Epithelial cell of proximal tubule (primary cell): ENCODE results near the gene CCDC187. TPM values are rescaled to one million over a fixed set of nuclear protein-coding genes. Genes with fewer than 3 reads are reported as not detected.

ENCODE experiments used
- DNase-seq: peaks from one replicate; pipeline ENCODE4 v3.0.0-alpha.2; 2011; ENCODE audit warnings: low read depth
- H3K4me3 ChIP-seq: 2 replicates; pipeline ENCODE4 v1.5.1; 2011; ENCODE audit warnings: low read depth, mild to moderate bottlenecking, low read length
- total RNA-seq: library from RNA; depleted of rRNA; stranded (reverse); fragments of >200 nt; gene quantifications from 2 replicates; pipeline ENCODE4 v1.2.3, GENCODE V29; 2015
- TF ChIP-seq, protein P1 (sequence below): conservative IDR thresholded peaks from 2 replicates; pipeline ENCODE4 v1.5.1; 2012; ENCODE audit warnings: low read depth, mild to moderate bottlenecking, low read length

Gene CCDC187
- total RNA-seq, 1 donor from 2014 or later, result 0.75 TPM

DNA sequence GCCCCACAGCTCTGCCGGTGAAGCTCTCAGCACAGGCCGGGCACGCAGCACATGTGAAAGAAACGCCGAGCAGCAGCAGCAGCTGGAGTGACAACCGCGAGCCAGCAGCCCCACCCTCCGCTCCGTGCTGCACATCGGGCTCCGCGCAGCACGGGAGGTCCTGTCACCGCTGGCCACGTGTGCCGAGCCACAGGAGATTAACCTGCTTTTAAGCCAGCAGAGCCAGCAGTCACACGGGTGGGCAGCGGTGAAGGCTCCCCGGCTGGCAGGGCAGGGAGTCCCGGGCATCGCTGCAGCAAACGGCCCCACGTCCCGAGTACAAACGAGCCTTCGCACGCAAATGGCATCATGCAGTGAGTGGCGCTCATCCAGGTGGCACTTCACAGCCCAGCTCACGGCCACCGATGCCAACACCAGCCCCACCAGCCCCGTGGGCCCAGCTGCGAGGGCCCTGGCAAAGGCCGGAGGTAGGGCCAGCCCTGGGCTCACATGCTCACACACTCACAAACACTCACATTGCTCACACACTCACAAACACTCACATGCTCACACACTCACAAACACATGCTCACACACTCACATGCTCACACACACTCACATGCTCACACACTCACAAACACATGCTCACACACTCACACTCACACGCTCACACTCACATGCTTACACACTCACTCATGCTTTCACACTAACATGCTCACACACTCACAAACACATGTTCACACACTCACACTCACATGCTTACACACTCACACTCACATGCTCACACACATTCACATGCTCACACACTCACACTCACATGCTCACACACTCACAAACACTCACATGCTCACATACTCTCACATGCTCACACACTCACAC lies 11.1 kb downstream of the CCDC187 start:
- DNase-seq, result no peak
- no peak overlapping the region for H3K4me3 ChIP-seq
- TF ChIP-seq, protein P1, sequence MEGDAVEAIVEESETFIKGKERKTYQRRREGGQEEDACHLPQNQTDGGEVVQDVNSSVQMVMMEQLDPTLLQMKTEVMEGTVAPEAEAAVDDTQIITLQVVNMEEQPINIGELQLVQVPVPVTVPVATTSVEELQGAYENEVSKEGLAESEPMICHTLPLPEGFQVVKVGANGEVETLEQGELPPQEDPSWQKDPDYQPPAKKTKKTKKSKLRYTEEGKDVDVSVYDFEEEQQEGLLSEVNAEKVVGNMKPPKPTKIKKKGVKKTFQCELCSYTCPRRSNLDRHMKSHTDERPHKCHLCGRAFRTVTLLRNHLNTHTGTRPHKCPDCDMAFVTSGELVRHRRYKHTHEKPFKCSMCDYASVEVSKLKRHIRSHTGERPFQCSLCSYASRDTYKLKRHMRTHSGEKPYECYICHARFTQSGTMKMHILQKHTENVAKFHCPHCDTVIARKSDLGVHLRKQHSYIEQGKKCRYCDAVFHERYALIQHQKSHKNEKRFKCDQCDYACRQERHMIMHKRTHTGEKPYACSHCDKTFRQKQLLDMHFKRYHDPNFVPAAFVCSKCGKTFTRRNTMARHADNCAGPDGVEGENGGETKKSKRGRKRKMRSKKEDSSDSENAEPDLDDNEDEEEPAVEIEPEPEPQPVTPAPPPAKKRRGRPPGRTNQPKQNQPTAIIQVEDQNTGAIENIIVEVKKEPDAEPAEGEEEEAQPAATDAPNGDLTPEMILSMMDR, result no peak

DNA sequence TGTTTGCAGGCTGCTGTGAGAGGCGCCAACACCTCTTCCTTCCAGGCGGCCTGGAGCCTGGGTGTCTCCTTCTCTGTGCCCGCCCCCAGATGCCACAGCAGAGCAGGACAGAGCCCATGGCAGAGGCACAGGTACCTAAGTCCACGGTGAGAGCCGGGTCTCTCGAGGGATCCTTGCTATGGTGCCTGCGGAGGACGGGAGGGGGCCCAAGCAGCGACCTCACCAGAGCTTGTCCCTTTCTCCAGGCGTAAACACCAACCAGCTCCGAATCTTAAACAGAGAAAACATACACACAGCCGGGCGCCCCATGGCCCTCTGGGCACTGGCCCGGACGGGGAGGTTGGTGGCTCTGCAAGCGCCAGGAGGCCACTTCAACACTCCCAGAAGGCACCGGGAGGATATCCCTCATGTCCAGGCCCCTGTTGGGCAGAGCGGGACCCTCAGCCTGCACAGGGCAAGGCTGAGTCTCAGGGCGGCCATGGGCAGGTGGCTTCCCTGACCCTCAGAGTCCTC lies 11.8 kb downstream of the CCDC187 start:
- no peak for DNase-seq
- H3K4me3 ChIP-seq, result no peak overlapping the region
- TF ChIP-seq, protein P1, result no peak

GRCh38 chr9:136291306-136292025 lies 12.4 kb downstream of the CCDC187 start:
- H3K4me3 ChIP-seq, result no peak overlapping the region
- DNase-seq, result no peak
- TF ChIP-seq, protein P1, result no peak

DNA sequence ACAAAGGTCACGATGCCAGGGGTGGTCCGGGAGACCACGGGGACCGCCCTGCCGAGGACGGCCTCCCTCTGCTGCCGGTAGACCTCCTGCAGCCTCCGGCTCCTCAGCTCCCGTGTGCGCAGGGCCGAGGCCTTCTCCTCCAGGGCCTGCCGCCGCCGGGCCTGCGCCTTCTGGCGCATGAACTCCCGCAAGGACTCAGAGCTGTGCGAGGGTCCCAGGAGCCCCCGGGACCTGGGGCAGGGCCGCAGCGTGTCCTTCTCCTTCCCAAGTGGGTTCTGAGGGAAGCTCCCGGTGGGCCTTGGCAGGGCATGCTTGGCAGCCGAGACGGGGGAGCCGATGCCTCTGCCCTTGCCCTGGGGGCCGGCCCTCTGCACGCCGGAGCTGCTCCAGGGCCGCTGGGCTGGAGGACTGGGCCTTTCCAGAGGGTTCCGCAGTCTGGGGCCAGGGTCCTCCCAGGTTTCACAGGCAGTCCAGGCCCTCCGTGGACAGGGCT lies 13.3 kb downstream of the CCDC187 start:
- TF ChIP-seq, protein P1, result no peak
- DNase-seq, result no peak
- no peak overlapping the region for H3K4me3 ChIP-seq

DNA sequence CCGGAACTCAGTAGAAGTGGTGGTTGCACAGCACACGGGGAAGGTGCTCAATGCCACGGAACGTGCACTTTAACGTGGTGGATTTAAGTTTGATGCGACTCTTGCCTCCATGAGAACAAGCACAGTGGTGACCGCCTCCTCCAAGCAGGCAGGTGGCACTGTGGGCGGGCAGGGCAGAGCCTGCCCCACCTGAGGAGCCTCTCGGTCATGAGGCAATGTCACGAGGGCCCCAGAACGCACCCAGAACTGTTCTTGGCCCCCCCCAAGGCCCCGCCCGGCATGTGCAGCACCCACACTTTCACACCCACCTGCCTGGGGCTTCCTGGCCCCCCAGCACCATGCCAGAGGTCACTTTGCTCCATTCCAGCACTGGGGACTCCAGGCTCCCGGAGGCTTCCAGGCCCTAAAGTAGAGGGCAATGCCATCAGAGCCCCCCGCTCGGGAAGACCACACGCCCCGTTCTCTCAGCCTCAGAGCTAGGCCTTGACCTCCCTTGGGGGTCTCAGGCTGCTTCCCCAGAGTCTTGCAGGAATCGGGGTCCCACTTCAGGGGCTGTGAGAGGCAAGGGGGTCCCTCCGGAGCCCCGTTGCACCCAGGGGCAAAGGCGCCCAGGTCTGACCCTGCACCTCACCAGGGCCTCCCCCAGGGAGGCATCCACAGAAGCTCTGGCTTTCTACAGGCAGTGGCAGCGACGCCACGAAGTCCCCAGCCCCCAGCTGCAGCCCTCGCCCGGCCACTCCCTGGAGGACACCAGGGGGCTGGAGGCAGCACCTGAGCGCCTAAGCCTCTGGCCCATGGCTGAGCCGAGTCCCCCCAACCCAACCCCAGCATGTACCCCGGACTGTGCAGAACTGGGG lies 14.0 kb downstream of the CCDC187 start:
- TF ChIP-seq, protein P1, result no peak
- no peak overlapping the region for H3K4me3 ChIP-seq
- DNase-seq, result no peak

- DNase-seq, result no peak
- TF ChIP-seq, protein P1, result no peak
- no peak overlapping the region for H3K4me3 ChIP-seq
Observed at GRCh38 chr9:136287960-136288753, 15.7 kb downstream of the CCDC187 start.
